ENCODE measurements around the gene ALDH1B1.

Gene ALDH1B1

GRCh38 chr9:38442473-38443096 is 50.1 kb downstream of the ALDH1B1 start:
- no peak for DNase-seq

- DNase-seq = no peak
Observed at GRCh38 chr9:38443181-38443580, 50.7 kb downstream of the ALDH1B1 start.

DNA sequence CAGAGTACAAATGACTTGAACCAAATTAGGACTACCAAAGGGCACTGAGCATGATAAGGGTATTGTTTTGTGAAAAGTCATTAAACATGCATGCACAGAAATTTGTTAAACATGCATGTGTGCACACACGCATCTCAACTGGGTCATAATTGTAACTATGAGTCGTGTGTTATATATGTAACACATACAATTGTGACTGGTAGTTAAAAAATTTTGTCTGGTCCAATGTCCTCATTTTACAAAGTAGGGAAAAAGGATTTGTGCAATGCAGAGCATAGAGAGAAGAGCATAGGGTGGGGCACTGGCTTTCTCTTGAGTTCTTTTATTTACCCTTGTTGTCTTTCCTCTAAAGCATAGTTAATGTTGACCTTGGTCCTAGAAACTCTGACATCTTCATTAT is 51.1 kb downstream of the ALDH1B1 start:
- no peak for DNase-seq

GRCh38 chr9:38445154-38446043 is 52.9 kb downstream of the ALDH1B1 start:
- no peak for DNase-seq

DNA sequence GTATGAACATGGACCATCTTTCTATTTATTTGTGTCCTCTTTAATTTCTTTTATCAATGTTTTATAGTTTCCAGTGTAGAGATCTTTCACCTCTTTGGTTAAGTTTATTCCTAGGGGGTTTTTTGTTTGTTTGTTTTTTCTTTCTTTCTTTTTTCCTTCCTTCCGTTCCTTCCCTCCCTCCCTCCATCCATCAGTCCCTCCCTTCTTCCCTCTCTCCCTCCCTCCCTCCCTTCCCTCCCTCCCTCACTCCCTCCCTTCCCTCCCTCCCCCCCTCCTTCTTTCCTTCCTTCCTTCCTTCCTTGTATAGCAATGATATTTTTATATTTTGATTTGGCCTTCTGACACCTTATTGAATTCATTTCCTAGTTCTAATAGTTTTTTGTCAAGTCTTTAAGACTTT is 55.2 kb downstream of the ALDH1B1 start:
- no peak for DNase-seq
